Fibroblast of mammary gland (primary cell): ENCODE data around the gene BTBD9.

Experiments
- DNase-seq: peaks from one replicate; pipeline ENCODE4 v3.0.0-alpha.2; 2010; ENCODE audit warnings: low read depth
- H3K4me3 ChIP-seq: 2 replicates; pipeline ENCODE4 v1.5.1; 2011; ENCODE audit warnings: low read depth, mild to moderate bottlenecking, low read length, moderate library complexity; ENCODE audit not compliant: control insufficient read depth
- CTCF ChIP-seq: conservative IDR thresholded peaks from 2 replicates; pipeline ENCODE4 v1.5.1; 2011; ENCODE audit warnings: low read depth, low read length, inconsistent platforms; ENCODE audit not compliant: control insufficient read depth, insufficient read depth

BTBD9 gene

GRCh38 chr6:38438097-38438496, 201.6 kb downstream of the BTBD9 start:
- TF ChIP-seq CTCF = no peak
- H3K4me3 ChIP-seq = no peak overlapping the region
- DNase-seq = no peak

- H3K4me3 ChIP-seq = no peak overlapping the region
- TF ChIP-seq CTCF = no peak
- DNase-seq = peak; percentile 78
These were observed 202.8 kb downstream of the BTBD9 start for GRCh38 chr6:38436726-38437465.

GRCh38 chr6:38435330-38435729, 204.4 kb downstream of the BTBD9 start:
- DNase-seq = no peak
- no peak for TF ChIP-seq CTCF
- H3K4me3 ChIP-seq = no peak overlapping the region

GRCh38 chr6:38434051-38434450, 205.7 kb downstream of the BTBD9 start:
- DNase-seq = no peak
- H3K4me3 ChIP-seq = no peak overlapping the region
- no peak for TF ChIP-seq CTCF

GRCh38 chr6:38432479-38432878, 207.2 kb downstream of the BTBD9 start:
- peak; percentile 14 for TF ChIP-seq CTCF
- H3K4me3 ChIP-seq = no peak overlapping the region
- DNase-seq = peak; percentile 57

- TF ChIP-seq CTCF = no peak
- no peak for DNase-seq
- no peak overlapping the region for H3K4me3 ChIP-seq
These were observed 207.7 kb downstream of the BTBD9 start for GRCh38 chr6:38432079-38432478.

GRCh38 chr6:38429546-38429945, 210.2 kb downstream of the BTBD9 start:
- no peak overlapping the region for H3K4me3 ChIP-seq
- no peak for DNase-seq
- no peak for TF ChIP-seq CTCF
